Left ventricle myocardium inferior (tissue), 1 donor: Measurements from ENCODE around the gene NDNF. TPM values are rescaled to one million over a fixed set of nuclear protein-coding genes. Genes with fewer than 3 reads are reported as not detected.

Experiments
- DNase-seq: peaks from one replicate; pipeline ENCODE4 v3.0.0-alpha.2; 2020
- H3K27ac ChIP-seq: fragments of 200-600 bp; replicated peaks from 2 replicates; pipeline ENCODE4 v1.8.0; 2021
- H3K27me3 ChIP-seq: fragments of 200-600 bp; 2 replicates; pipeline ENCODE4 v1.8.0; 2021; ENCODE audit warnings: low read depth
- H3K36me3 ChIP-seq: fragments of 200-600 bp; 2 replicates; pipeline ENCODE4 v1.8.0; 2021
- H3K4me1 ChIP-seq: fragments of 200-600 bp; 2 replicates; pipeline ENCODE4 v1.8.0; 2021
- H3K4me3 ChIP-seq: fragments of 200-600 bp; 2 replicates; pipeline ENCODE4 v1.8.0; 2021; ENCODE audit warnings: mild to moderate bottlenecking, moderate library complexity
- H3K9me3 ChIP-seq: fragments of 200-600 bp; replicated peaks from 2 replicates; pipeline ENCODE4 v1.8.0; 2021
- CTCF ChIP-seq: fragments of 200-600 bp; IDR thresholded peaks from 2 replicates; pipeline ENCODE4 v1.8.0; 2021; ENCODE audit warnings: antibody characterized with exemption, mild to moderate bottlenecking, borderline replicate concordance
- intact Hi-C: fragments of 100-400 bp; cut with micrococcal nuclease; formaldehyde crosslinking; loops from one replicate; pipeline ENCODE4 v1.11.0; 2022
- total RNA-seq: library from RNA; stranded (reverse); fragmentation: NEBNext Ultra II Directional; extraction: Animal tissue kit (Norgen Biotek cat#: 25700); gene quantifications from one replicate; pipeline ENCODE4 v1.2.1, GENCODE V29; 2021
- donor health status: DM: no; HTN: yes; CAD: no; lungs with severe emphysema.

NDNF gene
- total RNA-seq, 1 donor from 2014 or later: 6.8 TPM

- Histone ChIP-seq H3K9me3 (no peaks in the 10 kb centered on the region), H3K4me3 (no peak overlapping the region), H3K27ac (no peak overlapping the region), H3K36me3 (no peaks in the 10 kb centered on the region), H3K27me3 (peaks cover 23% of the 10 kb centered on the region), H3K4me1 (no peaks in the 10 kb centered on the region)
- intact Hi-C loops: no loop called here
- DNase-seq: no peak
- TF ChIP-seq CTCF: no peak
Observed at GRCh38 chr4:121108557-121108956, 36.2 kb upstream of the NDNF start.

- Histone ChIP-seq H3K36me3 (no peaks in the 10 kb centered on the region), H3K4me3 (no peak overlapping the region), H3K4me1 (no peaks in the 10 kb centered on the region), H3K27me3 (peaks cover 23% of the 10 kb centered on the region), H3K9me3 (no peaks in the 10 kb centered on the region), H3K27ac (no peak overlapping the region)
- intact Hi-C loops: no loop called here
- no peak for DNase-seq
- TF ChIP-seq CTCF: no peak
Observed at GRCh38 chr4:121107507-121107906, 35.2 kb upstream of the NDNF start.

- Histone ChIP-seq H3K4me1 (no peaks in the 10 kb centered on the region), H3K27me3 (no peaks in the 10 kb centered on the region), H3K4me3 (no peak overlapping the region), H3K9me3 (no peaks in the 10 kb centered on the region), H3K36me3 (no peaks in the 10 kb centered on the region), H3K27ac (no peak overlapping the region)
- no peak for TF ChIP-seq CTCF
- intact Hi-C loops: loop anchor here (5.0 kb wide), 1 partner anchor 943 kb away; no protein-coding TSS in a partner anchor
- no peak for DNase-seq
Observed at GRCh38 chr4:121100093-121100775, 27.9 kb upstream of the NDNF start.

- Histone ChIP-seq H3K9me3 (no peaks in the 10 kb centered on the region), H3K27me3 (no peaks in the 10 kb centered on the region), H3K27ac (no peak overlapping the region), H3K4me1 (no peaks in the 10 kb centered on the region), H3K4me3 (no peak overlapping the region), H3K36me3 (no peaks in the 10 kb centered on the region)
- TF ChIP-seq CTCF: no peak
- DNase-seq: no peak
- intact Hi-C loops: no loop called here
Observed at GRCh38 chr4:121098266-121098665, 25.9 kb upstream of the NDNF start.

GRCh38 chr4:121096629-121097028 is 24.3 kb upstream of the NDNF start:
- Histone ChIP-seq H3K4me3 (no peak overlapping the region), H3K4me1 (no peaks in the 10 kb centered on the region), H3K27ac (no peak overlapping the region), H3K27me3 (no peaks in the 10 kb centered on the region), H3K36me3 (no peaks in the 10 kb centered on the region), H3K9me3 (no peaks in the 10 kb centered on the region)
- no peak for DNase-seq
- peak; percentile 74 for TF ChIP-seq CTCF
- intact Hi-C loops: no loop called here
